ENCODE results near the gene RICTOR. TPM values are rescaled to one million over a fixed set of nuclear protein-coding genes. Genes with fewer than 3 reads are reported as not detected.

The RICTOR gene
- total and polyA plus RNA-seq, 3 donors from 2014 or later = 14.4 to 61.8 (median 57.7) TPM

DNA sequence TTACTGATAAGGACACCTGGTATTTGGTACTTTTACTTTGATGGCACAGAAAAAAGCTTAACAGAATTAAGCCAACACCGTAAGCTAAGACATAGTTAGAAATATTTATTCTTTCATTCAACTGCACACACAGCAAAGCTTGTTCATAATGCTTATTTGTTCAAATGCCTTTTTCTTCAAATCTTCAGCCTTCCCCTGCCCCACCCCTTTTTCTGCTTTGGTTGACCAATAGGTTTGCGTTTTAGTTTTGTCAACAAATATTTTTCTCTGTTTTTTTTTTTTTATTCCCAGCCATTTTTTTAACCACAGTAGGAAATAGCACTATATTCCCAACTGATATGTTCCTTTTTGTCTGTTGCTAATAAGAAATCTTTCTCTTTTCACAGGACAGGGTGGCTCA, 4.9 kb upstream of the RICTOR start:
- intact Hi-C loops (cut with DNase I; ENCODE audit: low total_unique reads) = no loop called here
- no peak overlapping the region for H3K27ac ChIP-seq
- no peak for DNase-seq
- no peak overlapping the region for H3K4me3 ChIP-seq
- H3K4me1 ChIP-seq = no peaks in the 10 kb centered on the region
- H3K9me3 ChIP-seq = no peaks in the 10 kb centered on the region
- H3K36me3 ChIP-seq (ENCODE audit: low read depth, missing control alignments) = no peaks in the 10 kb centered on the region
- 83 to 88% methylated on average over 2 of the region's 2 CpGs for WGBS, 2 donors
- no peak for TF ChIP-seq POLR2A (IDR thresholded peaks at IDR 0.05)
- TF ChIP-seq, protein P1, sequence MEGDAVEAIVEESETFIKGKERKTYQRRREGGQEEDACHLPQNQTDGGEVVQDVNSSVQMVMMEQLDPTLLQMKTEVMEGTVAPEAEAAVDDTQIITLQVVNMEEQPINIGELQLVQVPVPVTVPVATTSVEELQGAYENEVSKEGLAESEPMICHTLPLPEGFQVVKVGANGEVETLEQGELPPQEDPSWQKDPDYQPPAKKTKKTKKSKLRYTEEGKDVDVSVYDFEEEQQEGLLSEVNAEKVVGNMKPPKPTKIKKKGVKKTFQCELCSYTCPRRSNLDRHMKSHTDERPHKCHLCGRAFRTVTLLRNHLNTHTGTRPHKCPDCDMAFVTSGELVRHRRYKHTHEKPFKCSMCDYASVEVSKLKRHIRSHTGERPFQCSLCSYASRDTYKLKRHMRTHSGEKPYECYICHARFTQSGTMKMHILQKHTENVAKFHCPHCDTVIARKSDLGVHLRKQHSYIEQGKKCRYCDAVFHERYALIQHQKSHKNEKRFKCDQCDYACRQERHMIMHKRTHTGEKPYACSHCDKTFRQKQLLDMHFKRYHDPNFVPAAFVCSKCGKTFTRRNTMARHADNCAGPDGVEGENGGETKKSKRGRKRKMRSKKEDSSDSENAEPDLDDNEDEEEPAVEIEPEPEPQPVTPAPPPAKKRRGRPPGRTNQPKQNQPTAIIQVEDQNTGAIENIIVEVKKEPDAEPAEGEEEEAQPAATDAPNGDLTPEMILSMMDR (IDR thresholded peaks at IDR 0.05) = no peak
- no peaks in the 10 kb centered on the region for H3K27me3 ChIP-seq

DNA sequence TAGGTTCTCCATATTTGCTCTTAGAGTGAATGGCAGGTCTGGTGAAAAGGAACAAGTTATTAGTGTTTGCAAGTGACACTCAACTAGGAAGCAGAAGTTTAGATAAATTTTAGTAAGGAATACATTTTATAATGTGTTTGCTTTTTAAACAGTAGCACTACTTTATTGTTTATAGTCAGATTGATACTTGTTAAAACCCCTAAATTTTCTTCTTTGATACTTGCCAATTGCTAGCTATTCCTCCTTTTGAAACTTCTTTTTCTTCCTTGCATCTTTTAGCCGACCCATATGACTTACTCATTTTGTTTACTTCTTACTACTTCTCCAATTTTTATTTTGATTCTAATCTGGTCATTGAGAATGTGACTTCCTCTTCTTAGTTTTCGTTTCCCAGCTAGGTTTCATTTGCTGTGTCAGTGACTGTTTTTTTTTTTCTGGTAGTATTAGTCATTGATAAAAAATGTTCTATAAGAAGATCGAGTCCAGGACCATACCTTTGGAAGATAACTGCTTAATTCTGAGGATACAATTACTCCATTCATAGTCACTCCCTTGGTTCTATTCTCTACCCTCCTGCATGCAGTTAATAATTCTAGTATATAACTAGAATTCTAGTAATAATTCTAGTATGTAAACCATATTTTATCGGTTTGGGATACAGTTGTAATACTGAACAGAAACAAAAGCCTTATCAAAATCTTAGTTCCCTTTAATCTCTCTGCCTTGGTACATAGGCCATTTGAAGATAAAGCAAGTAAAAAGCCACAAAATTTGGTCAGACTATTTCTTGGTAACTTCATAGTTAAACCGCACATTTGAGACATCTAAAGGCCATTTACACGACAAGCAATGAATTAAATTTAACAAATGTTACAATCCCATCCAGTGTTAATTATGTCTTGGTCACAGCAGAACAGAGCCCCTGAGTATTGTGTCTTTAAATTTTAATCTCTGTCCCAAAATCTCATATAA, 2.8 kb upstream of the RICTOR start:
- no peaks in the 10 kb centered on the region for H3K27me3 ChIP-seq
- H3K27ac ChIP-seq = peak overlapping the region in 1 of 2 donors; percentile 33
- intact Hi-C loops (cut with DNase I; ENCODE audit: low total_unique reads) = no loop called here
- H3K36me3 ChIP-seq (ENCODE audit: low read depth, missing control alignments) = no peaks in the 10 kb centered on the region
- H3K4me1 ChIP-seq = peaks cover 4% of the 10 kb centered on the region
- H3K4me3 ChIP-seq = no peak overlapping the region
- DNase-seq = no peak
- 59 to 61% methylated on average over 6 of the region's 6 CpGs for WGBS, 2 donors
- H3K9me3 ChIP-seq = no peaks in the 10 kb centered on the region
- TF ChIP-seq, protein P1 (IDR thresholded peaks at IDR 0.05) = no peak
- TF ChIP-seq POLR2A (IDR thresholded peaks at IDR 0.05) = no peak

DNA sequence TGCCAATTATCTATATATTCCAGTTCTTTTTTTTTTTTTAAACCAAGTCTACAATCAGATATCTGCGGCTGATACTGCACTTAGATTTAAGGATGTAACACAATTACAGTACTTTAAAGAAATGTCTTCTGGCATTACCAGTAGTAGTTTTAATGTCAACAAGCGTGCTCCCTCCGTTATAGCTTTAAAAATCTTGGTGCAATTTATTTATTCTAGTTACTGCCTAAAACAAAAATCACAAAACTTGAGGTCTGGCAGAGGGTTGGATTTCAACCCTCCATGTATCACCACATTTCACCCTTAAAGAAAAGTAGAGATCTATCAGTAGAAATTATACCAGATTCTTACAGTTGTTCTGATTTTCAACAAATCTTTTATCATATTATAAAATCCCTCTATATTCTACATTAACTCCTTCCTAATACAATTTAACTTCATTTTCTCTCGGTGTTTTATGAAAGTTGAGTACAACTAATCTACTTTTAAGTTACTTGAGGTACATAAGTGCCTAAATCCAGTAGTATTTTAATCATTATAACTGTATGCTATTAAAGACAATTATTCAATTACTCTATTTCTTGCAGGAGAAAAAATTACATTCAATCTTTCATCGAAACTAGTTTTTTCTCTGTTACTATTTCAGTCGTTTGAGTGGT, 2.0 kb upstream of the RICTOR start:
- no peaks in the 10 kb centered on the region for H3K36me3 ChIP-seq (ENCODE audit: low read depth, missing control alignments)
- no peak for TF ChIP-seq POLR2A (IDR thresholded peaks at IDR 0.05)
- TF ChIP-seq, protein P1 (IDR thresholded peaks at IDR 0.05) = no peak
- H3K4me3 ChIP-seq = no peak overlapping the region
- 71 to 77% methylated on average over 6 of the region's 6 CpGs for WGBS, 2 donors
- H3K9me3 ChIP-seq = no peaks in the 10 kb centered on the region
- DNase-seq = no peak
- H3K4me1 ChIP-seq = peaks cover 8% of the 10 kb centered on the region
- intact Hi-C loops (cut with DNase I; ENCODE audit: low total_unique reads) = no loop called here
- peak overlapping the region in 1 of 2 donors; percentile 33 for H3K27ac ChIP-seq
- H3K27me3 ChIP-seq = no peaks in the 10 kb centered on the region

DNA sequence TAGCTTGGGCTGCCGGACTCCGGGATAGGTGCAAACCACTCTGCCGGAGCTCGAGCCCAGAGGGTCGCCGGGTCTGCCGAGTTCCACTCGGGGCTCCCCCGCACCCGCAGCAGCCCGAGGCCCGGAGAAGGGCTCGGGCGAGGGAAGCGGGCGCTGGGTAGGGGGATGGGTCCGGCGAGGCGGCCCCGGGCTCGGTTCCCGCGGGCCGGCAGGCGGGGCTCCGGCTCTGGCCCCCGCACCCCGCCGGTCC, 507 bp downstream of the RICTOR start:
- no peaks in the 10 kb centered on the region for H3K27me3 ChIP-seq
- peaks cover 13% of the 10 kb centered on the region for H3K4me1 ChIP-seq
- no peak for DNase-seq
- peak overlapping the region; percentile 99 for H3K27ac ChIP-seq
- intact Hi-C loops (cut with DNase I; ENCODE audit: low total_unique reads) = no loop called here
- WGBS, 2 donors = 0% methylated on average over 13 of the region's 29 CpGs; no CpG with 5 or more reads in 1 of the 2 donors
- H3K36me3 ChIP-seq (ENCODE audit: low read depth, missing control alignments) = no peaks in the 10 kb centered on the region
- no peaks in the 10 kb centered on the region for H3K9me3 ChIP-seq
- peak overlapping the region; percentile 92 to 96 for H3K4me3 ChIP-seq
- TF ChIP-seq POLR2A (IDR thresholded peaks at IDR 0.05) = no peak
- TF ChIP-seq, protein P1 (IDR thresholded peaks at IDR 0.05) = no peak
